Measurements from ENCODE around the gene XRCC3. TPM values are rescaled to one million over a fixed set of nuclear protein-coding genes. Genes with fewer than 3 reads are reported as not detected.

The XRCC3 gene
- total and polyA plus RNA-seq, 2 donors (not counting 3 experiments of a cell fraction or from before 2014, with no cell fraction given) = 13.6 to 27.2 TPM

DNA sequence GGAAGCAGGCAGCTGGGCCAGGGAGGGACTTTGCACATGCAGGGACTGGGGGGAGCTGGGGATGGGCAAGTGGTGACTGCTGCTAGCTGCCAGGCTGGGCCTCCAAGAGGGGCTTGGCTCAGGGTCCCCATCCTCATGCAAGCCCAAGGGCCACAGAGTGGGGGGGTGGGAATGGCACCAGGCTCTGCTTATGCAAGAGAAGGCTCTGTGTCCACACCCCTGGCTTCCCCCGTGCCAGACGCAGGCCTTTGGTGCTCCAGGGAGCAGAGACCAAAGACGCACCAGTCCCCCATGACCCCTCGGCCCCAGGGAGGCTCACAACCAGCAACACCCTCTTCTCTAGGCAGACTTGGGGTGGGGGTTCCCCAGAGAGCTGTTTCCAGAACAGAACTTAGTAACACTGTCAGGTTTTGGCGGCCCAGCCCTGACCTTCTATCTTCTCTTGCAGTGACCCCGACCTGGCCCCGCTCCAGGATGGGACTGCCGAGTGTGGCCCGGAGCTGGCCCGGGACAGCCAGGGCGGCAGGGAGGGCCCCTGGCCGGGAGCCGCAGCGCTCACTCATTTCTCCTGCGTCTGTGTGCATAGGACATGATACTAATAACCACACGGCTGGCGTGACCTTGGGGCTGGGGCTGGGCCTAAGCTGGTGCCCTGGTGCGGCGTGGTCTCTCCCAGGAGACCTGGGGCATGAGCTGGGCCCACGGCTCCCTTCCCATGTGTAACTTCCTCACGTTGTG, 14.3 kb downstream of the XRCC3 start:
- no TSS peak for BruUV-seq (replicated peaks)
- intact Hi-C loops (cut with micrococcal nuclease) = no loop called here
- ChIA-PET POLR2A (no interaction called here), CTCF (interaction anchor here (1.0 kb wide), 1 partner anchor 11 kb away, joined by 3 read pairs; no protein-coding TSS in a partner anchor)
- Histone ChIP-seq H2AFZ (ENCODE audit: low read depth, low read length) (no peak overlapping the region), H3K79me2 (ENCODE audit: control insufficient read depth, insufficient read depth, low read length) (peaks cover 2% of the 10 kb centered on the region), H3K27ac (ENCODE audit: insufficient read depth, low read depth, low read length) (no peak overlapping the region), H3K4me1 (ENCODE audit: control insufficient read depth, extremely low read depth, insufficient read depth, low read length) (peaks cover 42% of the 10 kb centered on the region), H3K9me1 (replicated peaks; ENCODE audit: control insufficient read depth, extremely low read depth, insufficient read depth, low read length) (no peaks in the 10 kb centered on the region), H3K27me3 (ENCODE audit: control insufficient read depth in 2 of 2, insufficient read depth in 2 of 2, low read length in 2 of 2) (no peaks in the 10 kb centered on the region), H3K4me2 (ENCODE audit: insufficient read depth, low read length) (no peak overlapping the region), H3K9ac (replicated peaks; ENCODE audit: extremely low read depth, insufficient read depth, low read length) (no peak overlapping the region), H3K9me3 (replicated peaks; ENCODE audit: control insufficient read depth, insufficient read depth, low read length) (no peaks in the 10 kb centered on the region), H4K20me1 (replicated peaks; ENCODE audit: control insufficient read depth, extremely low read depth, insufficient read depth, low read length) (no peaks in the 10 kb centered on the region), H3K36me3 (ENCODE audit: control insufficient read depth in 2 of 2, extremely low read depth in 1 of 2, insufficient read depth in 2 of 2, low read length in 2 of 2) (peaks cover 0 to 24% of the 10 kb centered on the region in 2 experiments), H3K4me3 (replicated peaks in 1 of 3; ENCODE audit: insufficient read depth in 1 of 3, low read depth in 1 of 3, low read length in 3 of 3) (no peak overlapping the region)
- dilution Hi-C loops (cut with MboI; ENCODE audit: extremely low pct_ligation_motif_present, low sequenced_read_pairs) = no loop called here
- DNase-seq (ENCODE audit: low read depth, low spot score) (no peak), FAIRE-seq (no peak)
- TF ChIP-seq, protein P1, sequence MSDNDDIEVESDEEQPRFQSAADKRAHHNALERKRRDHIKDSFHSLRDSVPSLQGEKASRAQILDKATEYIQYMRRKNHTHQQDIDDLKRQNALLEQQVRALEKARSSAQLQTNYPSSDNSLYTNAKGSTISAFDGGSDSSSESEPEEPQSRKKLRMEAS (IDR thresholded peaks at IDR 0.05; ENCODE audit: insufficient read depth, insufficient read length) = no peak
- no peak for TF ChIP-seq POLR2A (IDR thresholded peaks at IDR 0.05; ENCODE audit: low read depth, low read length)
- peak; percentile 12 for TF ChIP-seq POLR2AphosphoS5 (IDR thresholded peaks at IDR 0.05; ENCODE audit: insufficient read depth, low read depth, low read length)
- no peak for TF ChIP-seq MYC (IDR thresholded peaks at IDR 0.05; ENCODE audit: low read depth, low read length)
- TF ChIP-seq GATA2 (IDR thresholded peaks at IDR 0.05; ENCODE audit: insufficient read depth, insufficient read length, low read depth, low read length) = no peak

DNA sequence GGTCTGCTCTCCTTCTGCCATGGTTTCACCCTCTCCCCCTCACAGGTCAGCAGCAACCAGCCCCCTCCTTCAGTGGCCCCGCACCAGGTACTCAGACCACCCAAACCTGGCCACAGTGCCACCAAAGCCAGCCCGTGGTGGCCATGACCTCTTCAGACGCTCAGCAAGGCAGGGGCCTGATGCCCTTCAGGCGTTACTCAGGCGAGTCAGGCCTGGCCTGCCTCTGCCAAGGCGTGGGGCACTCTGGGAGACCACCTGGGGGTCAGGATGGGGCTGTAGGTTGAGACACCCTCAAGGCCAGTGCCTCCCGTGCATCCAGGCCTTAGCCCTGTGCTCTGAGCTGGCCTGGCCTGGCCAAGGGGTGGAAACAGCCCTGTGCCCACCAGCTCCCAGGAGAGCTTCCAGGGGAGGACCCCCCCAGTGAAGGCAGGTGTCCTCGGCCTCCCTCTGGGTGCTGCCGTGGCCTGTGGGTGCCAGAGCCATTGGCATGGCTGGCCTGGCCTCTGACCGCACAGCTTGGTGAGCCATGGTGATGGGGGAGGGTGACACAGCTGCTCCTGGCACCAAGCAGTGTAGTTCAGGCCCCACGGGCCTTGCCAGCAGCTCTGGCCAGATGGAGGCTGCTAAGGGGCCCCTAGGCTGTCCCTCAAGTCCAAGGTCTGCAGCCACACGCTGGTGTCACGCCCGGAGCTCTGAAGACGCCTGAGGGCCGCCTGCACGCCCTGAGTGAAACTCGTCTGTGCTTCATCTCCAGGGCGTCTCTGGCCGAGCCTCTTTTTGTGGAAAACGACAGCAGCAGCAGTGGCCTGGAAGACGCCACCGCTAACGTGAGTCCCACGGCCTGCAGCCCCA, 15.1 kb downstream of the XRCC3 start:
- POLR2A ChIA-PET = no interaction called here
- H3K27ac ChIP-seq (ENCODE audit: insufficient read depth, low read depth, low read length) = no peak overlapping the region
- no peaks in the 10 kb centered on the region for H3K9me3 ChIP-seq (replicated peaks; ENCODE audit: control insufficient read depth, insufficient read depth, low read length)
- CTCF ChIA-PET = no interaction called here
- H3K27me3 ChIP-seq (ENCODE audit: control insufficient read depth in 2 of 2, insufficient read depth in 2 of 2, low read length in 2 of 2) = no peaks in the 10 kb centered on the region
- no peak for TF ChIP-seq POLR2AphosphoS5 (IDR thresholded peaks at IDR 0.05; ENCODE audit: insufficient read depth, low read depth, low read length)
- FAIRE-seq = no peak
- no peak overlapping the region for H3K9ac ChIP-seq (replicated peaks; ENCODE audit: extremely low read depth, insufficient read depth, low read length)
- no peak overlapping the region for H3K4me2 ChIP-seq (ENCODE audit: insufficient read depth, low read length)
- dilution Hi-C loops (cut with MboI; ENCODE audit: extremely low pct_ligation_motif_present, low sequenced_read_pairs) (no loop called here), intact Hi-C loops (cut with micrococcal nuclease) (no loop called here)
- H3K36me3 ChIP-seq (ENCODE audit: control insufficient read depth in 2 of 2, extremely low read depth in 1 of 2, insufficient read depth in 2 of 2, low read length in 2 of 2) = peaks cover 0 to 23% of the 10 kb centered on the region in 2 experiments
- DNase-seq (ENCODE audit: low read depth, low spot score) = no peak
- H2AFZ ChIP-seq (ENCODE audit: low read depth, low read length) = no peak overlapping the region
- peaks cover 34% of the 10 kb centered on the region for H3K4me1 ChIP-seq (ENCODE audit: control insufficient read depth, extremely low read depth, insufficient read depth, low read length)
- no peaks in the 10 kb centered on the region for H4K20me1 ChIP-seq (replicated peaks; ENCODE audit: control insufficient read depth, extremely low read depth, insufficient read depth, low read length)
- H3K79me2 ChIP-seq (ENCODE audit: control insufficient read depth, insufficient read depth, low read length) = peaks cover 2% of the 10 kb centered on the region
- H3K9me1 ChIP-seq (replicated peaks; ENCODE audit: control insufficient read depth, extremely low read depth, insufficient read depth, low read length) = no peaks in the 10 kb centered on the region
- no peak overlapping the region for H3K4me3 ChIP-seq (replicated peaks in 1 of 3; ENCODE audit: insufficient read depth in 1 of 3, low read depth in 1 of 3, low read length in 3 of 3)
- no TSS peak for BruUV-seq (replicated peaks)

All from endothelial cell of umbilical vein (primary cell).